Endothelial cell of umbilical vein (primary cell): Measurements from ENCODE around the gene ZPBP2. TPM values are rescaled to one million over a fixed set of nuclear protein-coding genes. Genes with fewer than 3 reads are reported as not detected.

ENCODE experiments used
- BruUV-seq: library from RNA; stranded (reverse); fragments of 400-500 nt; replicated peaks from 2 replicates; lab custom pipeline; 2021; lab: Mats Ljungman, UMichigan
- CTCF ChIA-PET: fragments of 300-600, 350-600 bp; sonication (Branson Sonifier 250); formaldehyde crosslinking; loops from one replicate; lab custom pipeline; 2021; ENCODE audit warnings: antibody characterized with exemption, inconsistent platforms; lab: Charles Lee
- POLR2A ChIA-PET: fragments of 300-600, 350-600 bp; sonication (Branson Sonifier 250); formaldehyde crosslinking; loops from one replicate; lab custom pipeline; 2021; ENCODE audit warnings: antibody characterized with exemption, inconsistent platforms; lab: Charles Lee
- DNase-seq: peaks from one replicate; pipeline ENCODE4 v3.0.0-alpha.2; 2011; ENCODE audit warnings: low read depth, low spot score
- FAIRE-seq: peaks from 2 replicates; lab custom pipeline; 2011; peaks lifted over from hg19 to GRCh38; lab: Jason Lieb, UNC
- H2AFZ ChIP-seq: 2 replicates; pipeline ENCODE4 v1.6.0; 2012; ENCODE audit warnings: low read depth, low read length, control low read depth, inconsistent platforms
- H3K27ac ChIP-seq: 2 replicates; pipeline ENCODE4 v1.5.1; 2011; ENCODE audit warnings: low read depth, mild to moderate bottlenecking, control low read depth, low read length, moderate library complexity; ENCODE audit not compliant: insufficient read depth
- H3K27me3 ChIP-seq, 2 experiments: 2 replicates each; pipeline versions ENCODE4 v1.6.0 to v1.6.1; 2011; ENCODE audit warnings: low read length in 2 of 2, mixed read lengths in 1 of 2; ENCODE audit not compliant: control insufficient read depth in 2 of 2, insufficient read depth in 2 of 2
- H3K36me3 ChIP-seq, 2 experiments: 2 replicates in 1 of 2; 3 replicates in 1 of 2; pipeline ENCODE4 v1.5.1; 2011; ENCODE audit warnings: low read length in 2 of 2, mild to moderate bottlenecking in 1 of 2, moderate library complexity in 1 of 2; ENCODE audit not compliant: control insufficient read depth in 2 of 2, insufficient read depth in 2 of 2; ENCODE audit errors: extremely low read depth in 1 of 2
- H3K4me1 ChIP-seq: 3 replicates; pipeline ENCODE4 v1.5.1; 2011; ENCODE audit warnings: mild to moderate bottlenecking, low read length; ENCODE audit not compliant: control insufficient read depth, insufficient read depth; ENCODE audit errors: extremely low read depth
- H3K4me2 ChIP-seq: 2 replicates; pipeline ENCODE4 v1.6.1; 2011; ENCODE audit warnings: low read length, control low read depth, mixed read lengths; ENCODE audit not compliant: insufficient read depth
- H3K4me3 ChIP-seq, 3 experiments: fragments of 200-600 bp in 1 of 3; sonication (generic), shearing (Covaris generic) in 1 of 3; replicated peaks in 1 of 3; 2 replicates each; pipeline ENCODE4 v1.5.1; 2011 to 2016; ENCODE audit warnings: control low read depth in 3 of 3, low read length in 3 of 3, mild to moderate bottlenecking in 2 of 3, inconsistent platforms in 1 of 3, low read depth in 1 of 3, moderate library complexity in 1 of 3; ENCODE audit not compliant: insufficient read depth in 1 of 3
- H3K79me2 ChIP-seq: 2 replicates; pipeline ENCODE4 v1.6.0; 2012; ENCODE audit warnings: low read length, inconsistent platforms; ENCODE audit not compliant: control insufficient read depth, insufficient read depth
- H3K9ac ChIP-seq: replicated peaks from 2 replicates; pipeline ENCODE3; 2011; ENCODE audit warnings: low read length, control low read depth; ENCODE audit not compliant: insufficient read depth; ENCODE audit errors: extremely low read depth
- H3K9me1 ChIP-seq: replicated peaks from 3 replicates; pipeline ENCODE4 v1.6.0; 2011; ENCODE audit warnings: mild to moderate bottlenecking, low read length; ENCODE audit not compliant: control insufficient read depth, insufficient read depth; ENCODE audit errors: extremely low read depth
- H3K9me3 ChIP-seq: replicated peaks from 2 replicates; pipeline ENCODE4 v1.5.1; 2012; ENCODE audit warnings: low read length, inconsistent platforms; ENCODE audit not compliant: control insufficient read depth, insufficient read depth
- H4K20me1 ChIP-seq: replicated peaks from 2 replicates; pipeline ENCODE3; 2011; ENCODE audit warnings: mild to moderate bottlenecking, low read length; ENCODE audit not compliant: control insufficient read depth, insufficient read depth; ENCODE audit errors: extremely low read depth
- CTCF ChIP-seq, 2 donors: IDR thresholded peaks; 1 replicate in 1 of 2; 2 replicates in 1 of 2; pipeline ENCODE4 v1.5.1; 2011; ENCODE audit warnings: low read length in 2 of 2, mild to moderate bottlenecking in 2 of 2, moderate library complexity in 2 of 2, control low read depth in 1 of 2, inconsistent platforms in 1 of 2, low read depth in 1 of 2; ENCODE audit not compliant: insufficient read depth in 1 of 2; ENCODE audit errors: extremely low read depth in 1 of 2
- EZH2 ChIP-seq: IDR thresholded peaks from 2 replicates; pipeline ENCODE4 v1.6.1; 2012; ENCODE audit warnings: borderline replicate concordance, low read depth, mild to moderate bottlenecking, moderate library complexity, low read length, inconsistent platforms; ENCODE audit not compliant: severe bottlenecking
- FOS ChIP-seq: IDR thresholded peaks from 2 replicates; pipeline ENCODE4 v1.6.1; 2011; ENCODE audit warnings: mild to moderate bottlenecking, low read length, moderate library complexity, borderline replicate concordance; ENCODE audit not compliant: insufficient read depth
- GATA2 ChIP-seq: IDR thresholded peaks from 2 replicates; pipeline ENCODE4 v1.7.0; 2011; ENCODE audit warnings: low read depth, mild to moderate bottlenecking, moderate library complexity, mixed read lengths, low read length; ENCODE audit not compliant: insufficient read length, insufficient read depth
- JUN ChIP-seq: IDR thresholded peaks from 2 replicates; pipeline ENCODE4 v1.6.1; 2011; ENCODE audit warnings: borderline replicate concordance, low read depth; ENCODE audit not compliant: insufficient read length, insufficient read depth
- MYC ChIP-seq: IDR thresholded peaks from one replicate; pipeline ENCODE4 v1.6.1; 2011; ENCODE audit warnings: mild to moderate bottlenecking, low read depth, low read length
- POLR2A ChIP-seq: IDR thresholded peaks from 2 replicates; pipeline ENCODE4 v1.6.1; 2012; ENCODE audit warnings: low read depth, mild to moderate bottlenecking, control low read depth, low read length
- POLR2AphosphoS5 ChIP-seq: IDR thresholded peaks from 2 replicates; pipeline ENCODE4 v1.6.1; 2012; ENCODE audit warnings: low read depth, mild to moderate bottlenecking, control low read depth, low read length, moderate library complexity; ENCODE audit not compliant: insufficient read depth
- dilution Hi-C: fragments of 300-500 bp; cut with MboI; formaldehyde crosslinking; loops from one replicate; pipeline ENCODE4 v1.15.0; 2019; ENCODE audit warnings: low sequenced_read_pairs; ENCODE audit not compliant: extremely low pct_ligation_motif_present
- intact Hi-C: fragments of 100-400 bp; cut with micrococcal nuclease; formaldehyde crosslinking; loops from one replicate; pipeline ENCODE4 v1.10.0; 2022
- polyA plus RNA-seq, 4 experiments: library from polyadenylated mRNA; depleted of rRNA in 3 of 4; stranded (reverse) in 3 of 4; unstranded in 1 of 4; fragments of >200 nt; gene quantifications; 2 replicates each; pipeline versions ENCODE4 v1.2.1 to v1.2.3, GENCODE V29; 2011 to 2012; ENCODE audit warnings: missing spikeins in 1 of 4
- total RNA-seq: library from RNA; stranded (reverse); gene quantifications from 2 replicates; pipeline ENCODE4 v1.2.3, GENCODE V29; 2021
- TF ChIP-seq, protein P1 (sequence below): IDR thresholded peaks from 2 replicates; pipeline ENCODE4 v1.6.1; 2011; ENCODE audit not compliant: insufficient read depth, insufficient read length

The ZPBP2 gene
- total and polyA plus RNA-seq, 2 donors (not counting 3 experiments of a cell fraction or from before 2014, with no cell fraction given), result not detected

GRCh38 chr17:39867084-39867879 lies 720 bp upstream of the ZPBP2 start:
- intact Hi-C loops (loop anchor here (10.0 kb wide), 1 partner anchor 82 kb away; no protein-coding TSS in a partner anchor), dilution Hi-C loops (no loop called here)
- CTCF ChIA-PET, result no interaction called here
- Histone ChIP-seq H3K36me3 (no peaks in the 10 kb centered on the region), H3K27me3 (peaks cover 49 to 72% of the 10 kb centered on the region in 2 experiments), H3K27ac (no peak overlapping the region), H3K4me1 (no peaks in the 10 kb centered on the region), H4K20me1 (no peaks in the 10 kb centered on the region), H3K4me3 (no peak overlapping the region), H3K4me2 (no peak overlapping the region), H3K79me2 (no peaks in the 10 kb centered on the region), H2AFZ (no peak overlapping the region), H3K9ac (no peak overlapping the region), H3K9me3 (no peaks in the 10 kb centered on the region), H3K9me1 (no peaks in the 10 kb centered on the region)
- POLR2A ChIA-PET, result no interaction called here
- DNase-seq (no peak), FAIRE-seq (no peak)
- no TSS peak for BruUV-seq
- TF ChIP-seq, protein P1, sequence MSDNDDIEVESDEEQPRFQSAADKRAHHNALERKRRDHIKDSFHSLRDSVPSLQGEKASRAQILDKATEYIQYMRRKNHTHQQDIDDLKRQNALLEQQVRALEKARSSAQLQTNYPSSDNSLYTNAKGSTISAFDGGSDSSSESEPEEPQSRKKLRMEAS, result no peak

GRCh38 chr17:39868554-39868942 lies 546 bp downstream of the ZPBP2 start:
- TF ChIP-seq FOS (no peak), POLR2AphosphoS5 (no peak), CTCF (IDR thresholded peaks at IDR 0.05; ENCODE audit: extremely low read depth in 1 of 2, insufficient read depth in 1 of 2, low read depth in 1 of 2, low read length in 2 of 2) (no peak), GATA2 (no peak), POLR2A (no peak), JUN (no peak), EZH2 (no peak), MYC (no peak)
- TF ChIP-seq, protein P1, result no peak
- H3K4me3 ChIP-seq, result no peak overlapping the region
- no peaks in the 10 kb centered on the region for H3K9me3 ChIP-seq
- ChIA-PET CTCF (no interaction called here), POLR2A (no interaction called here)
- no peaks in the 10 kb centered on the region for H4K20me1 ChIP-seq
- FAIRE-seq (no peak), DNase-seq (no peak)
- H3K9ac ChIP-seq, result no peak overlapping the region
- intact Hi-C loops (loop anchor here (10.0 kb wide), 1 partner anchor 84 kb away; no protein-coding TSS in a partner anchor), dilution Hi-C loops (no loop called here)
- H3K27ac ChIP-seq, result no peak overlapping the region
- H3K79me2 ChIP-seq, result no peaks in the 10 kb centered on the region
- no peak overlapping the region for H3K4me2 ChIP-seq
- H3K4me1 ChIP-seq, result no peaks in the 10 kb centered on the region
- H3K27me3 ChIP-seq, result peaks cover 47 to 59% of the 10 kb centered on the region in 2 experiments
- no peak overlapping the region for H2AFZ ChIP-seq
- no peaks in the 10 kb centered on the region for H3K9me1 ChIP-seq
- no TSS peak for BruUV-seq
- no peaks in the 10 kb centered on the region for H3K36me3 ChIP-seq
